Stimulated activated CD4-positive, alpha-beta T cell treated with anti-CD3 and anti-CD28 coated beads, Interleukin-1b, Interleukin-23, amount 100 ng/mL, for 4 hours (primary cell): ENCODE data around the gene PSMB5.

ENCODE experiments used
- DNase-seq, 2 donors: peaks; one replicate each; pipeline ENCODE4 v3.0.0-alpha.2; 2020; ENCODE audit warnings: low read depth in 2 of 2

The PSMB5 gene

DNA sequence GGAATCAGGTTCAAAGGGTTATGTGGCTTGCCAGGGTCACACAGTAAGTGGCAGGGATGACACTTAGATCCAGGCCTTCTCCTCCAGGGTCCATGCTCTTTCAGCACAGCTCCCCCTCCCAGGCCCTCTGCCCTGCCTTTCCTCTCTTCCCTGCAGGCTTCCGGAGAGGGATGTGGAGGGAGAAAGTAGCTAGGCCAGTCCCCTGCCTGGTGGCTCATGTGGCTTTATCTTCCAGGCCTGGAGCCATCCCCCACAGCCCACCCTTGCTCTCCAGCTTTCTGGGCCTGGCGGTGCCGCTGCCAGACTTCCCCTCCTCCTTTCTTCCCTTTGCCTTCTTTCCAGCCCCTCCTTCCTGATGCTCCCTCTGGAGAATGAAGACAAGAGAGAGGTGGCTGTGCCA is 9.1 kb upstream of the PSMB5 start:
- no peak for DNase-seq

DNA sequence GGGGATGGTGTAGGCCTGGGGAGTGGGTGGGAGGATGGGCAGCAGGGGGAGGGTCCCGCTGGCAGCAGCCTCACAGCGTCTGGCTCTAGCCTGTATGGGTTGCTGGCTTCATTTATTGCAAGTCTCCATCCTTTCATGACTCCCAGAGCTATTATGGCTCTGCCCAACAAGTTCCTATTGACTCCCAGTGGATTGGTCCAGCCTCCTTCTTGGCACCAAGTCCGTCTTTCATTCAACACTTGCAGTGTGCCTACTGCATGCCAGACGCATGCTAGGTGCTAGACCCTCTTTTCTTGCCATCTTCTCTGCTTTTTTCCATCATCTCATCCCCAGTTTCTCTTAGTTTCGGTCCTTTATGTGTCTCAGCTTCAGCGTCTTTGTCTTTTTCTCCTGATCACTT is 8.4 kb upstream of the PSMB5 start:
- no peak for DNase-seq

DNA sequence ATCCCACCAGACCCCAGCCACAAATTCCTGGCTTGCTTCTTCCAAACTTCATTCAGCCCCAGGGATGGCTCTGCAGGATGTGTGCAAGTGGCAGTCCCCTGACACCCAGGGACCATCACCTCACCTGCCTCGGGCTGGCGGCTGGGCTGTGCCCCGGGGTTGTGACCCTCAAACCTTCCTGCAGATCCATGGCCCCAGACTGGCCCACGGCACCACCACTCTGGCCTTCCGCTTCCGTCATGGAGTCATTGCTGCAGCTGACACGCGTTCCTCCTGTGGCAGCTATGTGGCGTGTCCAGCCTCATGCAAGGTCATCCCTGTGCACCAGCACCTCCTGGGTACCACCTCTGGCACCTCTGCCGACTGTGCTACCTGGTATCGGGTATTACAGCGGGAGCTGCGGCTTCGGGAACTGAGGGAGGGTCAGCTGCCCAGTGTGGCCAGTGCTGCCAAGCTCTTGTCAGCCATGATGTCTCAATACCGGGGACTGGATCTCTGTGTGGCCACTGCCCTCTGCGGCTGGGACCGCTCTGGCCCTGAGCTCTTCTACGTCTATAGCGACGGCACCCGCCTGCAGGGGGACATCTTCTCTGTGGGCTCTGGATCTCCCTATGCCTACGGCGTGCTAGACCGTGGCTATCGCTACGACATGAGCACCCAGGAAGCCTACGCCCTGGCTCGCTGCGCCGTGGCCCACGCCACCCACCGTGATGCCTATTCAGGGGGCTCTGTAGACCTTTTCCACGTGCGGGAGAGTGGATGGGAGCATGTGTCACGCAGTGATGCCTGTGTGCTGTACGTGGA is 7.7 kb upstream of the PSMB5 start, which contains the start of gene PSMB11:
Gene PSMB11 (plus strand): TSS at position 51 of the 804 bp plus-strand sequence. CDS start 14 bp downstream, at position 65.
- no peak for DNase-seq

DNA sequence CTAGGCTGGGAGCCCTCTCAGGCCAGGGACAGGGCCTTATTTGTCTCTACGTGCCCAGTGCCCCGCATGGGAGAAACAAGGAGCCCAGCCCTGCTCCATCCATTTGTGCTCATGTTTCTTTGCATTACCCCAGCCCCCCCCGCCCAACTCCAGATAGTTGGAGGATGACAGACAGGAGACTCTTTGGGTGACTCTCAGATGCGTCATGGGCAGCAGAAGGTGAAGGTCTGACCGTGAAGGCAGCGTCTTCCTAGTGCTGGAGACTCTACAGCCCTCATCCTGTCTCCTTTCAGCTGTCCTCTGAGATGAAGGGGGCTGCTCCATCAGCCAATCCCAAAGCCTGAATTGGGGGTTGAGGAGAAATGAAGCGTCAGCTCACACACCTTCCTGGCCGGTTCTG is 7.0 kb upstream of the PSMB5 start:
- no peak for DNase-seq

DNA sequence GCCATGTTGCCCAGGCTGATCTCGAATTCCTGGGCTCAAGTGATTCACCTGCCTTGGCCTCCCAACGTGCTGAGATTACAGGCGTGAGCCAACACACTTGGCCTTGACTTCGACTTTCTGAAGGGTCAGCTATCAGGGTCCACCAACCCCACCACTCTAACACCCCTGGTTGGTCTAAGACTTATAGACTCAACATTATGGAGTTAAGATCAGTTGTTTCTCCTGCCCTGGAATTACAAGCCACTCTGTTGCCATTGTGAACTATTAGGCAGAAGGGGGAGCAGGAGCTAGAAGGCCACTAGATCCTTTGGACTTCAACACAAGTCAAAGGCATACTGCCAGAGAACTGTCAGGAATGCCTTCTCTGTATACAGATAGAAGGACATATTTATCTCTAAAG is 5.4 kb upstream of the PSMB5 start:
- DNase-seq, result no peak

DNA sequence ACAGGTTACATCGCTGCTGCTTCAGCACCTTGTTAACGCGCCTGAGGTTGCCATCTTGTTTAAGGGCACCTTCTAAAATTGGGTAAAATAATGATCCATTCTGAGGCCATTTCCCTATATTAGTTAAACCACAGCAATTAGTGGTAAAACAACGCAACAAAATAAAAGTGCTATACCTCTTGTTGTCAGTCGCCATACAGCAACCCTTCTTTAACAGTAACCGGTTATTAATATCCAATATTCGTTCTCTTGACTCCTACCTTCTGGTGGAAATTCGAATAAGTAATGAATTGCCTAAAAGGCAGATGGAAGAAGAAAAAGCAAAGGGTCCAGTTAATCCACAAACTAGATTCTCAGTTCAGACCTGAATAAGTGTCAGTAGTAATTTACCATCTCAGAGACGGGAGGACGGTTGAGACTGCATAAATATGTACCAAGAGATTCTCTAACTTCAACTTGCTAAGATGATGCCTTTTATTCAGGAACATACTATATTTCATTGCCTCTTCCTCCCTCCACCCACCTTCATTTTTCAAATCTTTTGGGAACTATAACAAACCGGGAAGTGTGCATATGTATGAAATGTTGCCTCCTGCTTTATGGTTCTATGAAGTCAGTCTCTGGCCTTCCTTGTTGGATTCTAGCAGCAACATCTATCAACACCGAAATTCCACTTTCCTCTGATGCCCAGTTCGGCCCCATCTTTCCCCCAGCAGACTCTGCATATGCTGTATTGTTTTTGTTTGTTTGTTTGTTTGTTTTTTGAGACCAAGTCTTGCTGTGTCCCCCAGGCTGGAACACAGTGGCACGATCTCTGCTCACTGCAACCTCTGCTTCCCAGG is 824 bp upstream of the PSMB5 start:
- no peak for DNase-seq

DNA sequence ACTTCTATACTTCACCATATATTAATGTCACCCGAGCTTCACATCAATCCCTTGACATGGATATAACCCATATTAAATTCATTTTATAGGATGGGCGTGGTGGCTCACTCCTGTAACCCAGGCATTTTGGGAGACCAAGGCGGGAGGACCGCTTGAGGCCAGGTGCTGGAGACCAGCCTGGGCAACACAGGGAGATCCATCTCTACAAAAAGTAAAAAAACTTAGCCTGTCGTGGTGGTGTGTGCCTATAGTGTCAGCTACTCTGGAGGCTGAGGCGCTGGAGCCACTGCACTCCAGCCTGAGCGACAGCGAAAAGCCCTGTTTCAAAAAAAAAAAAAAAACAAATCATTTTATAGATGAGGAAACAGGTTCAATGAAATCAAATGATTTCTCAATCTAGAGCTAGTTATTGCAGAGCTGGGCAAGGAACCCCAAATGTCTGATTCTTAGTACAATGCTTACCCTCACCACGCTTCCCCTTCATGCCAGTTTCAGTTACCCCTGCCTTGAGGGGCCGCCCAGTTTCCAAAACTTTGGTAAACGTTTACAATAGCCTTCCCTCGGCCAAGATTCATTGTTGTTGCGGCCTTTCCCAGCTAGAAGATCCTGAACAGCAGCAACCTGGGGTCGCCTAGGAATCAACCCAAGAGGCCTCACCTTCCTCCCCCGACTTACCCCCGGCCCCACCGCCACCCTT is 751 bp downstream of the PSMB5 start:
- DNase-seq, result no peak

DNA sequence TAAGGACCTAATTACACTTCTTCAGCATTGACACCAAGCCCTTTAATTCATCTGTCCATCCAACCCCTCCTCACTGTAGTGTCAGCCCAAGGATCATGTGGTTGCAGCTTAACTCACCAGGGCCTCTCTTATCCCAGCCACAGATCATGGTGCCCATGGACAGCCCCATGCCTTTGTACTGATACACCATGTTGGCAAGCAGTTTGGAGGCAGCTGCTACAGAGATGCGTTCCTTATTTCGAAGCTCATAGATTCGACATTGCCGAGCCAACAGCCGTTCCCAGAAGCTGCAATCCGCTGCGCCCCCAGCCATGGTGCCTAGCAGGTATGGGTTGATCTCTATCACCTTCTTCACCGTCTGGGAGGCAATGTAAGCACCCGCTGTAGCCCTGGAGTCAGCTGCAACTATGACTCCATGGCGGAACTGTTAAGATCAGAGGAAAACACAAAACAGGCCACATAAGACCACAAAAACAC is 1.4 kb downstream of the PSMB5 start:
- no peak for DNase-seq

DNA sequence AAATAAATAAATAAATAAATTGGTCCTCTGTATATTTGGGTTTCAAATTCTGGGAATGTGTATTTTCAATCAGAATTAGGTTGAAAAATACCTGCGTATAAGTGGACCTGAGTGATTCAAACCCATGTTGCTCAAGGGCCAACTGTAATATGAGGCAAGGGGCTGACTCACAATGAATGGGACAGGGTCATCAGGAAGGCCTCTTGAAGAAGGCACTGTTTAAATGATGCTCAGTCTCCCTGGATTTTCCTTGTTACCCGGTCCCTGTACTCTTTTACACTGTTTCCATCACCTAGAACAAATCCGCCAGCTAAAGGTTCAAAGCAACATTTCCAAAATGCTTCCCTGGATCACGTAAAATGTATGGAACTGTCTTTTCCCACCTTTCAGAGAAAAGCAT is 3.8 kb downstream of the PSMB5 start:
- DNase-seq, result no peak

DNA sequence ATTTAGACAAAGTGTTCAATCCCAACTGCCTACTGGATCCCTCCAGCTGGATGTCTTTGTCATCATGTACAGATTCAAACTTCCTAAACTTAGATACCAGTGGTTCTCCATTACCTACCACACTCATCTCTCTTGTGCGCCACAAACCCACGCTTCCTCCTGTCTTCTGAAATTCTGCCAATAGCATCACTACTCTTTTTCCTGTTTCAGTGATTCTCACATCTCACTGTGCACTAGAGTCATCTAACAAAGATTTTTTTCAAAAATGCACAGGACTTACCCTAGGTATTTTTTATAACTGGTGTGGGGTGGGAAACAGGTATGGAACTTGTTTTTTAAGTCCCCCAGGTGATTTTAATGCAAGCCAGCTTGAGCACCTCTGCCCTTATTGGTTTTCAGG is 5.9 kb downstream of the PSMB5 start:
- DNase-seq, result no peak

DNA sequence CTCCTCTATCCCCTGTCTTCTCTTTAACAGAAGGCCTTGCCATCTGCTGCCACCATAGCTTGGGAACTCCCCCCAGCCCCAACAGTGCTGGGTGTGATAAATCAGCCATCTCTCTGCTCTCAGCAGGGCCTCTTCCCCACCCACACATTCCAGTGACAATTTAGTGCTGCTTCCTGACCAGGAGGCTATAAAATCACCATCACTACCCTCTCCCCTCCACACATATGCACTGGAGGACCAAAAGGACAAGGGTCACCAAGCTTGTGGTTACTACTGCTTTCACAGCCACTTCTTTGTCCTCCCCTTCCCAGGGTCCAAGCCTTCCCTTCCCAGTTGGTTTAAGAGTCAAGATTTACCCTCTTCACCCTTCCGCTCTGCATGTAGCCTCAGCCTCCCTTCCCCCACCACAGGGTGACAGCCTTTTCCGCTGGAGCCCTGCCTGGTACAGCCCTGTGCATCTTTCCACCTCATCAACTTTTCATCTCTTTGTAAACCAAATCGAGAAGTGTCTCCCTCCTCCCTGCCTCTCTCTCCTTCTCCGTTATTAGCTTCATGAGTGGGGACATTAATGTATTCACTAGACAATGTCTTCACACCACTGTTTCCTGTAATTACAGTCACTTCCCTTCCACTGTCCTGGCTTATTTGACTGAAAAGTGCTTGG is 9.4 kb downstream of the PSMB5 start:
- DNase-seq, result no peak

DNA sequence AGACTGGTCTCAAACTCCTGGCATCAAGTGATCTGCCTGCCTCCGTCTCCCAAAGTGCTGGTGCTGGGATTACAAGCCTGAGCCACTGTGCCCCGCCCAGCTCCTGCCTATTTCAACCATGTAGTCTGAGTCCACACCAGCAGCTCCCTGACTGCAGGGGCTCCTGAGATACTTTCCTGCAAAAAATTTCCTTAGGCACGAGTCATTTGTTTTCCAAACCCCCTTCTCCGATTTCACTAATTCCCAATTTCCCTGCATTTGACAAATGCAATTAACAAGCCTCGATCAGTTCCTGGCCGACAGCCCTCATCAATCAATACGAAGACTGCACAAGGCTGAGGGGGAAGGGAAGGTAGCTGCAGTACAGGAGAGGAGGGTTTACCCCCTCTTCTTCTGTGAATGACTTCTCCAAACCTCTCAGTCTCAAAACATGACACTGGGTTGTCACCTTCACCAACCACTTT is 10.1 kb downstream of the PSMB5 start:
- DNase-seq, result no peak

DNA sequence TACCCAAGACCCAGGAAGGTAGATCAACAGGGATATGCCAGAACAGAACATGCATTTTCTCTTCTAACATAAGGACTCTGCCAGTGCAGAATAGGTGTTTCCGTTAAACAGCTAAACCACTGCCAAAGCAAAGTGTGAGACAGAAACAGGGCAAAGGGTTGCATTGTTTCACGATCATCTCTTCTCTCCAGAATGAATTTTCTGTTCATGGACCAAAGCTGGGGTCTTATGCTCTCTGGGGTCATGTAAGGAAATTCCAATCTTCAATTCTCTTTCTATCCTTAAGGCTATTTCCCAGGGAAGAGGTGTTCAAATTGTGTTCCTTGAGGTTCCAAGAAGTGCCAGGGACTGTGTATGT is 10.9 kb downstream of the PSMB5 start:
- no peak for DNase-seq

DNA sequence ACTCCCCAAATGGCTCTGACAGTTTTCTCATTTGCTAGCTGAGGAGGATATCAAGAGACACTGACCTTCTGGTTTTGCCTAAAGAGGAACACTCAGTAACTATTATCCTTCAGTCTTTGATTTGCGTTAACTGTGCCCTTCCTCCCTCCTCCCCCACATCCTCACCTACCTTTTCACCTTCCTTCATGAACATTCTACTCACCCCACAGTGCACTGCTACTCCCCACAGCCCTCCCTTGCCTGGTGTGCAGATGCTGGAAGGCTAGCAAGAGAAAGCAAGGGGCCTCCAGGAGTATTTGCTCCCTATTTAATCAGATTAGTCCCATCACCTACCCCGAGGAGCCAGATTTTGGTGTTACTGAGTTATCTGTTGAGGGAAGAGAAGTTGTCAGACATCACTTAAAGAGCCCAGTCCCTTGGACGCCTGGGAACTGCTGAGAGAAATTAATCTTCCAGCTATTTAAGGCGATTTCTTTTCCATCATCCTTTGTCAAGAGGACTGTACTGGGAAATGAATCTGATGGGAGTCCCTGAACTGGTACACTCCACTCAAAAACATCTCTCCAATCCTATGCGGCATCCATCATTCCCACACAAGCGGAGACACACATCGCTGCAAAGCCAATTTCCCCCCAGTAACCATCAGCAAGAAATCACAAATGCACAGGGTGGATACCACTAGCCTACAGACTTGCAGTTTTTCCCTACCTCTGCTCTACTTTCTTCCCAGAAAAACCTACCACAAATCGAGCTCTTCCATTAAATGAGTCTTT is 11.5 kb downstream of the PSMB5 start:
- DNase-seq, result no peak

DNA sequence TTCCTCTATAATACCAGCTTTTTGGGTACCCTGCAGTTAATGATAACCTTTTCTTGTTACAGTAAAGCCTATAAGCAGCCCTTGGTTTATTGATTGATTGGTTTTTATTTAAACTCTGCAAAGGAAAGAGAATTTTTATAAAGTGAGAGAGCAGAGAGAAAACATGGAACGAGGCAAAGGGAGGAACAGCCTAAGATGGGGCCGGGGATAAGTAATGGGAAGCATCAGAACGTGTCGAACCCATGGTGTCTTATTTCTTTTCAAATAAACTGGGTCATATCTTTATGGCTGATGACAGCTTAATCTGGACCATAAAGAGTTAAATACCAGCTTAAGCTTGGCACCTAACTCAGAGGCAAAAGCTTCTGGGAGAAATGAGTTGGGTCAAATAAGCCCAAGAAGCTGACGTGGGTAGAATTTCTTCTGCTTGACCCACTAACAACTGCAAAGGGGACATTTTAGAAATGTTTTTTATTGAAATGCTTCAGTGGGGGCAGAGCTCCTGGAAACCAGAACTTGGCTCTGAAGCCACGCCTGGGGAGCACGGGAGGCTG is 12.7 kb downstream of the PSMB5 start:
- no peak for DNase-seq

DNA sequence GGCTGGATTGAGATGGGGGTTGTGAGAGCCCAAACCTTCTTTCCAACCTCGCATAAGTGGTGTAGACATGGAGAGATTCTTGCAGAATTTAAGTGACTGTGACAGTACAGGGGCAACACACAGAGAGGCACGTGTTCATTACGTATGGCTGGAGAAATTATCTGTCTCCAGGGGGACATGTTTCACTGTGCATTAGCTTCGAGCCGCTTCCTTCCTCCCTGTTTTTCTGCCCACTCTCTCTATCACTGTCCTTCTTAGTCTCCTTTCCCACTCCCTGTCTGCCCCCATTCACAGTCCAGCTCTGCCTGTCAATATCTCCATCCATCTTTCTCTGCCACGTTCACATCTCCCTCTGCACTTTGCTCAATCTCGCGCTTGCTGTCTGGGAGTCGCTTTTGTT is 13.3 kb downstream of the PSMB5 start:
- no peak for DNase-seq

DNA sequence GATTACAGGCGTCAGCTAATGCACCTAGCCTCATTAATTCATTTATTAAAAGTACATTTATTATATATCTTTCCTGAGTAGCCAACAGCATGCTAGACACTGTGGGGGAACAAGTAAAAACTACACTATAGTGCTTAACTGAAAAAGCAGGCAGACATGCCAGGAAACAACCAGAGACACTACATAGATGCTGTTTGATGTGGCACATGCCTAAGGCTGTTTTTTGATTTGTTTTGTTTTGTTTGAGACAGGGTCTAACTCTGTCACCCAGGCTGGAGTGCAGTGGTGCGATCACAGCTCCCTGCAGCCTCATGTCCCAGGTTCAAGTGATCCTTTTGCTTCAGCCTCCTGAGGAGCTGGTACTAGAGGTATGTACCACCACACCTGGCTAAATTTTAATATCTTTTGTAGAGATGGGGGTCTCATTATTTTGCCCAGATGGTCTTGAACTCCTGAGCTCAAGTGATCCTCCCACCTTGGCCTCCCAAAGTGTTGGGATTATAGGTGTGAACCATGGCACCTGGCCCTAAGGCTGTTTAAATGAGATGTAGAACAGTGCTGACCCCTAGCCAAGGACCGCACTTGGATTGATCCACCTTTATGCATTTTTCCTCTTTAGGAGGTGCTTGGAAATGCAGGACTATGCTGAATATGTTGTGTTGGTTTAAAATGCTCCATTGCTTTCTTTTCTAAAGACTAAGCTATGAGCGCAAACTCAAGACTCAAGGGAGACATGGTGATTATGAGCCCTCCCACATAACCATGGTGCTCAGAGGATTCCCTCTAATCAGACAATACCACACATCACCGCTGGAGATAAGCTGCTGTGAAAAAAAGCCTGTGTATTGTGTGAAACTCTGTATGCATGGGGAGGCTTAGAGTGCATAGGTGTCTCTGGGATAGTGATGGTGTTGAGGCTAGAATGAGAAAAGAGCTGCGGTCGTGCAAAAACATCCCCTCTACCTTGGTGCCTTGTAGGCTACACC is 14.3 kb downstream of the PSMB5 start:
- no peak for DNase-seq

DNA sequence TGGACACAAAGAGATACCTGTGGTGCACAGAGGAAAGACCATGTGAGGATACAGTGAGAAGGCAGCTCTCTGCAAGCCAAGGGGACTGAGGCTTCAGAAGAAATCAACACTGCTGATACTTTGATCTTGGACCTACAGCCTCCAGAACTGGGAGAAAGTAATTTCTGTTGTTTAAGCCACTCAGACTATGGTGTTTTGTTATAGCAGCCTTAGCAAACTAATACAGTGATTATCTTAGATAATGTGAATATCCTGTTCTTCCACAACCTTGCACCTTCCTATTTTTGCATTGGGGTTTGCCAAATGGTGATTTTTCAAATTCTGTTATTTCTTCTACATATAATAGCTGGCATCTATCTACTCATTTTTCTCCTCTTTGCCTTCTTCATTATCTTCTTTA is 16.6 kb downstream of the PSMB5 start:
- DNase-seq, result no peak

DNA sequence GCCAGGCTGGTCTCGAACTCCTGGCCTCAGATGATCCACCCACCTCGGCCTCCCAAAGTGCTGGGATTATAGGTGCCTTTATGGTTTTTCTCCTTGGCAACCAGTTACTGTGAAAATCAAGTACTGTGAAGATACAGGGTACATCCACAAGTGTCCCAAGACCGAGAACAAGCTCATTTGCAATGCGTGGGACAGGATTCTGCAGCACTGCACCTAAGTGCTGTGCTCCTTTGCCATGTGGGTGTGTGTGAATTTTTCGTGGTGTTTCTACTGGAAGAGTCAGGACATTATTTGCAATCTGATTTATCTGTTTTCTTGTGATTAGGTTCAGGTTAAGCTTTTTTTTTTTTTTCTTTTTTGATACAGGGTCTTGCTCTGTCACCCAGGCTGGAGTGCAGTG is 17.6 kb downstream of the PSMB5 start:
- DNase-seq, result no peak
